Gastrocnemius medialis (tissue), 4 donors: ENCODE results near the gene DPPA2.

Source experiments
- POLR2A ChIP-seq, 2 donors: fragments of 450-650 bp; IDR thresholded peaks; one replicate each; pipeline ENCODE4 v1.6.1; 2017; ENCODE audit warnings: antibody characterized with exemption in 2 of 2, mild to moderate bottlenecking in 2 of 2, moderate library complexity in 2 of 2
- TF ChIP-seq, protein P1 (sequence below), 5 experiments: fragments of 450-650 bp in 3 of 5; fragments of 200-600 bp in 2 of 5; sonication (generic) in 2 of 5; IDR thresholded peaks in 4 of 5; conservative IDR thresholded peaks in 1 of 5; 1 replicate in 4 of 5; 2 replicates in 1 of 5; pipeline ENCODE4 v1.5.1; 2016 to 2019; ENCODE audit warnings: antibody characterized with exemption in 5 of 5, mild to moderate bottlenecking in 3 of 5, moderate library complexity in 3 of 5

GRCh38 chr3:109330405-109330804 is 14.1 kb upstream of the DPPA2 start:
- TF ChIP-seq, protein P1, sequence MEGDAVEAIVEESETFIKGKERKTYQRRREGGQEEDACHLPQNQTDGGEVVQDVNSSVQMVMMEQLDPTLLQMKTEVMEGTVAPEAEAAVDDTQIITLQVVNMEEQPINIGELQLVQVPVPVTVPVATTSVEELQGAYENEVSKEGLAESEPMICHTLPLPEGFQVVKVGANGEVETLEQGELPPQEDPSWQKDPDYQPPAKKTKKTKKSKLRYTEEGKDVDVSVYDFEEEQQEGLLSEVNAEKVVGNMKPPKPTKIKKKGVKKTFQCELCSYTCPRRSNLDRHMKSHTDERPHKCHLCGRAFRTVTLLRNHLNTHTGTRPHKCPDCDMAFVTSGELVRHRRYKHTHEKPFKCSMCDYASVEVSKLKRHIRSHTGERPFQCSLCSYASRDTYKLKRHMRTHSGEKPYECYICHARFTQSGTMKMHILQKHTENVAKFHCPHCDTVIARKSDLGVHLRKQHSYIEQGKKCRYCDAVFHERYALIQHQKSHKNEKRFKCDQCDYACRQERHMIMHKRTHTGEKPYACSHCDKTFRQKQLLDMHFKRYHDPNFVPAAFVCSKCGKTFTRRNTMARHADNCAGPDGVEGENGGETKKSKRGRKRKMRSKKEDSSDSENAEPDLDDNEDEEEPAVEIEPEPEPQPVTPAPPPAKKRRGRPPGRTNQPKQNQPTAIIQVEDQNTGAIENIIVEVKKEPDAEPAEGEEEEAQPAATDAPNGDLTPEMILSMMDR (IDR thresholded peaks at IDR 0.05 in 4 of 5, conservative IDR thresholded peaks at IDR 0.05 in 1 of 5), result no peak
- no peak for TF ChIP-seq POLR2A (IDR thresholded peaks at IDR 0.05)
